IMR-90 (cell line): ENCODE results near the gene CENATAC. TPM values are rescaled to one million over a fixed set of nuclear protein-coding genes. Genes with fewer than 3 reads are reported as not detected.
"Not testable (repeated sequence)": the region's sequence is repeated elsewhere in the genome, so short reads cannot be mapped to it uniquely, and the experiment has no call there.

Experiments
- ATAC-seq: fragments of 200-7000 bp; cut with Tn5 transposase; 2 replicates; pipeline ENCODE4 v1.9.1; 2020; ENCODE audit warnings: low read depth, mild to moderate bottlenecking, moderate library complexity
- BruUV-seq: library from RNA; stranded (reverse); fragments of 400-500 nt; replicated peaks from 2 replicates; lab custom pipeline; 2021; lab: Mats Ljungman, UMichigan
- CTCF ChIA-PET: fragments of 300-600 bp; formaldehyde crosslinking; extraction: SDS; loops from one replicate; lab custom pipeline; 2021; ENCODE audit warnings: antibody characterized with exemption; lab: Yijun Ruan, JAX
- POLR2A ChIA-PET: fragments of 300-600 bp; sonication (Branson Sonifier 250); formaldehyde crosslinking; loops from one replicate; lab custom pipeline; 2022; ENCODE audit warnings: antibody characterized with exemption; ENCODE audit not compliant: unreplicated experiment; lab: Charles Lee
- DNase-seq: peaks from one replicate; pipeline ENCODE4 v3.0.0; 2013
- H2AFZ ChIP-seq: replicated peaks from 2 replicates; pipeline ENCODE3; 2013; ENCODE audit warnings: low read length, mild to moderate bottlenecking; ENCODE audit not compliant: poor library complexity
- H2AK5ac ChIP-seq: 2 replicates; pipeline ENCODE4 v1.6.1; 2013; ENCODE audit warnings: low read depth, low read length, inconsistent platforms
- H2AK9ac ChIP-seq: replicated peaks from 2 replicates; pipeline ENCODE3; 2013; ENCODE audit warnings: mild to moderate bottlenecking, low read depth, low read length, moderate library complexity; ENCODE audit not compliant: poor library complexity
- H2BK120ac ChIP-seq: 2 replicates; pipeline ENCODE4 v1.6.1; 2013; ENCODE audit warnings: low read depth, low read length, inconsistent platforms
- H2BK15ac ChIP-seq: 3 replicates; pipeline ENCODE4 v1.6.1; 2013; ENCODE audit warnings: low read depth, low read length, inconsistent platforms
- H2BK20ac ChIP-seq: 2 replicates; pipeline ENCODE4 v1.6.1; 2013; ENCODE audit warnings: low read depth, mild to moderate bottlenecking, inconsistent platforms, low read length, moderate library complexity
- H2BK5ac ChIP-seq: 2 replicates; pipeline ENCODE4 v1.6.1; 2013; ENCODE audit warnings: mild to moderate bottlenecking, low read depth, low read length, inconsistent platforms; ENCODE audit not compliant: poor library complexity, severe bottlenecking
- H3K14ac ChIP-seq: replicated peaks from 2 replicates; pipeline ENCODE4 v1.6.1; 2013; ENCODE audit warnings: low read depth, low read length, inconsistent platforms
- H3K18ac ChIP-seq: 2 replicates; pipeline ENCODE4 v1.6.1; 2013; ENCODE audit warnings: low read depth, low read length, control low read depth
- H3K23ac ChIP-seq: 2 replicates; pipeline ENCODE4 v1.6.1; 2013; ENCODE audit warnings: low read depth, low read length, inconsistent platforms
- H3K27ac ChIP-seq: 2 replicates; pipeline ENCODE4 v1.5.1; 2013; ENCODE audit warnings: mild to moderate bottlenecking, control low read depth, low read length; ENCODE audit not compliant: insufficient read depth
- H3K27me3 ChIP-seq: 2 replicates; pipeline ENCODE4 v1.6.1; 2013; ENCODE audit warnings: low read length; ENCODE audit not compliant: control insufficient read depth, insufficient read depth
- H3K36me3 ChIP-seq: 2 replicates; pipeline ENCODE4 v1.6.1; 2013; ENCODE audit warnings: low read length, mixed read lengths; ENCODE audit not compliant: control insufficient read depth, insufficient read depth
- H3K4ac ChIP-seq: 2 replicates; pipeline ENCODE4 v1.6.1; 2013; ENCODE audit warnings: low read depth, low read length, inconsistent platforms
- H3K4me1 ChIP-seq: 2 replicates; pipeline ENCODE4 v1.6.1; 2013; ENCODE audit warnings: low read length, mixed read lengths; ENCODE audit not compliant: control insufficient read depth, insufficient read depth
- H3K4me2 ChIP-seq: 2 replicates; pipeline ENCODE4 v1.6.1; 2013; ENCODE audit warnings: low read depth, mild to moderate bottlenecking, control low read depth, low read length, moderate library complexity
- H3K4me3 ChIP-seq: 2 replicates; pipeline ENCODE4 v1.5.1; 2013; ENCODE audit warnings: low read depth, mild to moderate bottlenecking, control low read depth, low read length, moderate library complexity; ENCODE audit not compliant: insufficient read depth
- H3K56ac ChIP-seq: 2 replicates; pipeline ENCODE4 v1.6.1; 2013; ENCODE audit warnings: low read length, inconsistent platforms; ENCODE audit not compliant: insufficient read depth; ENCODE audit errors: extremely low read depth
- H3K79me1 ChIP-seq, 2 experiments: 2 replicates each; pipeline ENCODE4 v1.6.1; 2013; ENCODE audit warnings: low read length in 2 of 2, inconsistent platforms in 1 of 2, low read depth in 1 of 2
- H3K9ac ChIP-seq: 2 replicates; pipeline ENCODE4 v1.6.1; 2013; ENCODE audit warnings: low read depth, low read length, control low read depth
- H3K9me1 ChIP-seq: 2 replicates; pipeline ENCODE4 v1.6.1; 2013; ENCODE audit warnings: low read length, inconsistent platforms; ENCODE audit not compliant: insufficient read depth
- H3K9me3 ChIP-seq: 2 replicates; pipeline ENCODE4 v1.6.1; 2013; ENCODE audit warnings: low read length; ENCODE audit not compliant: control insufficient read depth, insufficient read depth
- H4K20me1 ChIP-seq: 2 replicates; pipeline ENCODE4 v1.6.1; 2013; ENCODE audit warnings: low read length, inconsistent platforms; ENCODE audit not compliant: insufficient read depth
- H4K5ac ChIP-seq: 2 replicates; pipeline ENCODE4 v1.6.1; 2013; ENCODE audit warnings: mild to moderate bottlenecking, low read depth, low read length, control low read depth
- H4K8ac ChIP-seq, 2 experiments: 2 replicates each; pipeline ENCODE4 v1.6.1; 2013; ENCODE audit warnings: low read depth in 2 of 2, low read length in 2 of 2, control low read depth in 1 of 2, inconsistent platforms in 1 of 2
- H4K91ac ChIP-seq: 2 replicates; pipeline ENCODE4 v1.6.1; 2013; ENCODE audit warnings: low read depth, low read length, inconsistent platforms; ENCODE audit not compliant: insufficient read depth
- FOS ChIP-seq: fragments of 150-350 bp; IDR thresholded peaks from 2 replicates; pipeline ENCODE4 v1.6.1; 2016; ENCODE audit warnings: low read depth, low read length
- MAFK ChIP-seq: IDR thresholded peaks from 2 replicates; pipeline ENCODE4 v1.6.1; 2012; ENCODE audit warnings: low read depth, low read length, improper control_type of control experiment
- MXI1 ChIP-seq: IDR thresholded peaks from 2 replicates; pipeline ENCODE4 v1.6.1; 2012; ENCODE audit warnings: low read depth, mild to moderate bottlenecking, low read length, moderate library complexity, borderline replicate concordance
- NFE2L2 ChIP-seq: fragments of 150-350 bp; IDR thresholded peaks from 2 replicates; pipeline ENCODE4 v1.6.1; 2016; ENCODE audit warnings: low read depth, mild to moderate bottlenecking, low read length
- POLR2A ChIP-seq: IDR thresholded peaks from 2 replicates; pipeline ENCODE4 v1.6.1; 2012; ENCODE audit warnings: mild to moderate bottlenecking, low read depth, low read length
- WGBS, 2 experiments: methylation state at CpG; one replicate each; pipeline versions ENCODE4 v1.1.5 to v1.1.7; 2013; ENCODE audit warnings: missing lambda C conversion rate in 2 of 2; ENCODE audit not compliant: insufficient read length in 1 of 2; ENCODE audit errors: extremely low coverage in 2 of 2; 5-methylcytosine and 5-hydroxymethylcytosine counted together
- dilution Hi-C: fragments of 300-500 bp; cut with HindIII; formaldehyde crosslinking; loops from one replicate; pipeline ENCODE4 v1.14.3; 2018; ENCODE audit warnings: low sequenced_read_pairs; ENCODE audit not compliant: unreplicated experiment
- in situ Hi-C: fragments of 300-500 bp; cut with MboI; formaldehyde crosslinking; loops from 3 replicates; pipeline ENCODE4 v1.14.3; 2019; ENCODE audit warnings: low sequenced_read_pairs, inconsistent platforms, mixed read lengths
- intact Hi-C: fragments of 100-400 bp; cut with micrococcal nuclease; formaldehyde crosslinking; loops from 2 replicates; pipeline ENCODE4 v1.10.0; 2022
- polyA plus RNA-seq, 3 experiments: library from polyadenylated mRNA; depleted of rRNA; stranded (reverse); fragments of >200 nt; gene quantifications; 2 replicates each; pipeline ENCODE4 v1.2.3, GENCODE V29; 2012; ENCODE audit warnings: low replicate concordance in 1 of 3
- total RNA-seq: library from RNA; depleted of rRNA; stranded (reverse); fragments of >200 nt; gene quantifications from 2 replicates; pipeline ENCODE4 v1.2.3, GENCODE V29; 2012
- TF ChIP-seq, protein P1 (sequence below): conservative IDR thresholded peaks from 2 replicates; pipeline ENCODE4 v1.5.1; 2012; ENCODE audit warnings: mild to moderate bottlenecking, low read depth, low read length, improper control_type of control experiment

Gene CENATAC
- total and polyA plus RNA-seq, 2 of the 4 experiments (the other 2 are of a cell fraction) = 13.1 to 16.7 TPM

DNA sequence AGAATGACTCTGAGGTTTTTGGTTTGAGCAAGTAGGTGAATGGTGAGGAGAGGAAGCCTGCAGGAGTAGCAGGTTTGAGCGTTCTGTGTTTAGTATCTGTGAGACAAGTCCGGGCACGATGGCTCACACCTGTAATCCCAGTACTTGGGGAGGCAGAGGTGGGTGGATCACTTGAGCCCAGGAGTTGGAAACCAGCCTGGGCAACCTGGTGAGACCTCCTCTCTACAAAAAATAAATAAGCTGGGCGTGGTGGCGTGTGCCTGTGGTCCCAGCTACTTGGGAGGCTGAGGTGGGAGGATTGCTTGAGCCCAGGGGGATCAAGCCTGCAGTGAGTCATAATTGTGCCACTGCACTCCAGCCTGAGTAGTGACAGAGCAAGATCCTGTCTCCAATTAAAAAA, 9.7 kb upstream of the CENATAC start:
- no peak overlapping the region for H4K5ac ChIP-seq
- no peak overlapping the region for H2BK5ac ChIP-seq
- DNase-seq = no peak
- ChIA-PET CTCF (no interaction called here), POLR2A (no interaction called here)
- H3K4me3 ChIP-seq = no peak overlapping the region
- no peaks in the 10 kb centered on the region; the same call in 1 of the 2 replicates for H3K9me1 ChIP-seq
- no peak overlapping the region for H3K14ac ChIP-seq
- no peak overlapping the region for H2AK9ac ChIP-seq
- in situ Hi-C loops = no loop called here
- dilution Hi-C loops = no loop called here
- TF ChIP-seq FOS (no peak), POLR2A (no peak), NFE2L2 (no peak), MXI1 (no peak), MAFK (no peak)
- TF ChIP-seq, protein P1, sequence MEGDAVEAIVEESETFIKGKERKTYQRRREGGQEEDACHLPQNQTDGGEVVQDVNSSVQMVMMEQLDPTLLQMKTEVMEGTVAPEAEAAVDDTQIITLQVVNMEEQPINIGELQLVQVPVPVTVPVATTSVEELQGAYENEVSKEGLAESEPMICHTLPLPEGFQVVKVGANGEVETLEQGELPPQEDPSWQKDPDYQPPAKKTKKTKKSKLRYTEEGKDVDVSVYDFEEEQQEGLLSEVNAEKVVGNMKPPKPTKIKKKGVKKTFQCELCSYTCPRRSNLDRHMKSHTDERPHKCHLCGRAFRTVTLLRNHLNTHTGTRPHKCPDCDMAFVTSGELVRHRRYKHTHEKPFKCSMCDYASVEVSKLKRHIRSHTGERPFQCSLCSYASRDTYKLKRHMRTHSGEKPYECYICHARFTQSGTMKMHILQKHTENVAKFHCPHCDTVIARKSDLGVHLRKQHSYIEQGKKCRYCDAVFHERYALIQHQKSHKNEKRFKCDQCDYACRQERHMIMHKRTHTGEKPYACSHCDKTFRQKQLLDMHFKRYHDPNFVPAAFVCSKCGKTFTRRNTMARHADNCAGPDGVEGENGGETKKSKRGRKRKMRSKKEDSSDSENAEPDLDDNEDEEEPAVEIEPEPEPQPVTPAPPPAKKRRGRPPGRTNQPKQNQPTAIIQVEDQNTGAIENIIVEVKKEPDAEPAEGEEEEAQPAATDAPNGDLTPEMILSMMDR = no peak
- no peak overlapping the region for H3K4ac ChIP-seq
- no peak for ATAC-seq
- H3K27ac ChIP-seq = no peak overlapping the region
- H3K79me1 ChIP-seq = no peaks in the 10 kb centered on the region
- no peak overlapping the region for H3K56ac ChIP-seq
- H3K4me1 ChIP-seq = no peaks in the 10 kb centered on the region
- no peak overlapping the region for H3K18ac ChIP-seq
- H2AK5ac ChIP-seq = no peak overlapping the region
- no peak overlapping the region for H3K4me2 ChIP-seq
- no peaks in the 10 kb centered on the region for H3K36me3 ChIP-seq
- intact Hi-C loops = no loop called here
- H3K9ac ChIP-seq = no peak overlapping the region
- no peak overlapping the region for H2BK20ac ChIP-seq
- no peaks in the 10 kb centered on the region for H3K9me3 ChIP-seq
- H4K8ac ChIP-seq = no peak overlapping the region
- WGBS, 2 experiments = 100% methylated on average over 1 of the region's 5 CpGs; no CpG with 5 or more reads in 1 of the 2 experiments
- no TSS peak for BruUV-seq
- H4K20me1 ChIP-seq = no peaks in the 10 kb centered on the region
- no peak overlapping the region for H3K23ac ChIP-seq
- no peak overlapping the region for H2BK120ac ChIP-seq
- H4K91ac ChIP-seq = no peak overlapping the region
- no peak overlapping the region for H2AFZ ChIP-seq
- H2BK15ac ChIP-seq = no peak overlapping the region
- no peaks in the 10 kb centered on the region for H3K27me3 ChIP-seq

DNA sequence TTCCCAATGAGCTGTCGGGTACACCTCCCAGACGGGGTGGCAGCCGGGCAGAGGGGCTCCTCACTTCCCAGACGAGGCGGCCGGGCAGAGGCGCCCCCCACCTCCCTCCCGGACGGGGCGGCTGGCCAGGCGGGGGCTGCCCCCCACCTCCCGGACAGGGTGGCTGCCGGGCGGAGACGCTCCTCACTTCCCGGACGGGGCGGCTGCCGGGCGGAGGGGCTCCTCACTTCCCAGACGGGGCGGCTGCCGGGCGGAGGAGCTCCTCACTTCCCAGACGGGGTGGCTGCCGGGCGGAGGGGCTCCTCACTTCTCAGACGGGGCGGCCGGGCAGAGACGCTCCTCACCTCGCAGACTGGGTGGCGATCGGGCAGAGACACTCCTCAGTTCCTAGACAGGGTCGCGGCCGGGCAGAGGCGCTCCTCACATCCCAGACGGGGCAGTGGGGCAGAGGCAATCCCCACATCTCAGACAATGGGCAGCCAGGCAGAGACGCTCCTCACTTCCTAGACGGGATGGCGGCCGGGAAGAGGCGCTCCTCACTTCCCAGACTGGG, 6.4 kb upstream of the CENATAC start:
- H3K4me3 ChIP-seq, H3K9me3 ChIP-seq, H2BK5ac ChIP-seq, H3K23ac ChIP-seq, BruUV-seq, DNase-seq, ATAC-seq, H4K5ac ChIP-seq, intact Hi-C loops, H3K27ac ChIP-seq, in situ Hi-C loops, H3K14ac ChIP-seq, H4K8ac ChIP-seq, H3K4ac ChIP-seq, H3K79me1 ChIP-seq, H4K20me1 ChIP-seq, H3K27me3 ChIP-seq, H3K4me2 ChIP-seq, H3K36me3 ChIP-seq, H3K9ac ChIP-seq, H2BK20ac ChIP-seq, POLR2A ChIA-PET, CTCF ChIA-PET, H2AK9ac ChIP-seq, H3K56ac ChIP-seq, H4K91ac ChIP-seq, dilution Hi-C loops, H3K18ac ChIP-seq, H3K9me1 ChIP-seq, H3K4me1 ChIP-seq, H2AK5ac ChIP-seq, H2BK120ac ChIP-seq, H2AFZ ChIP-seq, H2BK15ac ChIP-seq: not testable (repeated sequence)
- WGBS, 2 experiments = 95% methylated on average over 4 of the region's 44 CpGs; no CpG with 5 or more reads in 1 of the 2 experiments
